OCI-LY1 (cell line): ENCODE measurements around the gene P2RX2.

ENCODE experiments used
- H2AFZ ChIP-seq: fragments of 200-600 bp; sonication (generic), shearing (Covaris generic); 2 replicates; pipeline ENCODE4 v1.6.0; 2014; ENCODE audit warnings: antibody characterized with exemption, mild to moderate bottlenecking, low read length
- H3F3A ChIP-seq: fragments of 200-600 bp; sonication (generic), shearing (Covaris generic); 2 replicates; pipeline ENCODE4 v1.6.0; 2014; ENCODE audit warnings: mild to moderate bottlenecking, antibody characterized with exemption, low read length, moderate library complexity; ENCODE audit not compliant: insufficient read depth
- H3K27ac ChIP-seq: fragments of 200-600 bp; sonication (generic); 2 replicates; pipeline ENCODE4 v1.5.1; 2014; ENCODE audit warnings: low read length, mixed run types, mild to moderate bottlenecking, low read depth; ENCODE audit not compliant: poor library complexity, severe bottlenecking
- H3K27me3 ChIP-seq: fragments of 200-600 bp; sonication (generic); 2 replicates; pipeline ENCODE4 v1.6.0; 2014; ENCODE audit warnings: antibody characterized with exemption, mild to moderate bottlenecking, low read length, moderate library complexity; ENCODE audit not compliant: insufficient read depth
- H3K36me3 ChIP-seq: fragments of 200-600 bp; sonication (generic); 2 replicates; pipeline ENCODE4 v1.6.1; 2014; ENCODE audit warnings: mild to moderate bottlenecking, antibody characterized with exemption, low read length, moderate library complexity, mixed read lengths; ENCODE audit not compliant: insufficient read depth
- H3K4me1 ChIP-seq: fragments of 200-600 bp; sonication (generic); 2 replicates; pipeline ENCODE4 v1.5.1; 2014; ENCODE audit warnings: mild to moderate bottlenecking, low read length, moderate library complexity; ENCODE audit not compliant: insufficient read depth, severe bottlenecking
- H3K4me2 ChIP-seq: fragments of 200-600 bp; sonication (generic), shearing (Covaris generic); 2 replicates; pipeline ENCODE4 v1.6.1; 2014; ENCODE audit warnings: low read length
- H3K4me3 ChIP-seq: fragments of 200-600 bp; sonication (generic); 2 replicates; pipeline ENCODE4 v1.5.1; 2014; ENCODE audit warnings: low read length, low read depth, mild to moderate bottlenecking, mixed read lengths; ENCODE audit not compliant: poor library complexity, severe bottlenecking
- H3K79me2 ChIP-seq: fragments of 200-600 bp; shearing (Covaris generic); 2 replicates; pipeline ENCODE4 v1.6.1; 2016; ENCODE audit warnings: mixed run types, low read length, mixed read lengths; ENCODE audit not compliant: insufficient read depth
- H3K9ac ChIP-seq: fragments of 200-600 bp; sonication (generic), shearing (Covaris generic); 2 replicates; pipeline ENCODE4 v1.6.1; 2014; ENCODE audit warnings: mild to moderate bottlenecking, low read length, mixed read lengths
- H3K9me2 ChIP-seq: fragments of 200-600 bp; sonication (generic), shearing (Covaris generic); 2 replicates; pipeline ENCODE4 v1.6.1; 2014; ENCODE audit warnings: low read depth, mild to moderate bottlenecking, low read length, mixed read lengths
- H3K9me3 ChIP-seq: fragments of 200-600 bp; shearing (Covaris generic); 2 replicates; pipeline ENCODE4 v1.6.1; 2014; ENCODE audit warnings: low read length, mixed read lengths
- H4K20me1 ChIP-seq: fragments of 200-600 bp; sonication (generic), shearing (Covaris generic); 2 replicates; pipeline ENCODE4 v1.6.0; 2016; ENCODE audit warnings: mild to moderate bottlenecking, low read length; ENCODE audit not compliant: insufficient read depth
- EZH2 ChIP-seq: fragments of 200-600 bp; sonication (generic), shearing (Covaris generic); IDR thresholded peaks from 2 replicates; pipeline ENCODE4 v1.8.0; 2017; ENCODE audit warnings: borderline replicate concordance, mixed run types, mild to moderate bottlenecking, antibody characterized with exemption, low read length, moderate library complexity, mixed read lengths
- TF ChIP-seq, protein P1 (sequence below): fragments of 200-600 bp; sonication (generic), shearing (Covaris generic); IDR thresholded peaks from 2 replicates; pipeline ENCODE4 v1.5.1; 2017; ENCODE audit warnings: mild to moderate bottlenecking, antibody characterized with exemption, low read length, moderate library complexity, mixed read lengths

The P2RX2 gene

DNA sequence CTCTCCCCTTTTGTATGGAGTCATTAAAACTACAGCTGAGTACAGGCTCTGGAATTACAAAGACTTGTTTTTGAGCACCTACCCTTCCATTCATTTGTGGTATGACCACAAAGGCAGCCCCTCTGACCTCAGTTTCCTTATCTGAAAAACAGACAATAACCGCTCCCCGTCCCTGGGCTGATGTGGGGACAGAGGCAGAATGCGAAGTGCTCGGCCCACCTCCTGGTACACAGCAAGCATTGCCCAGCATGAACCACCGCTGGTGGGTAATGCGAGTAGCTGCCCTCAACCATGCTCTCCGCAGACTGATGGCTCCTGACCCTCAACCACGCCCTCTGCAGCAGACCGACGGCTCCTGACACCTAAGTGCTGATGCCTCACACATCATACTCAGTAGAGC, 22.4 kb downstream of the P2RX2 start:
- H2AFZ ChIP-seq = no peak overlapping the region
- no peaks in the 10 kb centered on the region for H3F3A ChIP-seq
- peaks cover 94% of the 10 kb centered on the region for H3K36me3 ChIP-seq
- no peak for TF ChIP-seq EZH2
- H3K9me2 ChIP-seq = no peaks in the 10 kb centered on the region
- no peaks in the 10 kb centered on the region for H3K27me3 ChIP-seq
- H3K9ac ChIP-seq = no peak overlapping the region
- no peaks in the 10 kb centered on the region for H3K9me3 ChIP-seq
- no peak overlapping the region for H3K4me3 ChIP-seq
- H3K27ac ChIP-seq = no peak overlapping the region
- H4K20me1 ChIP-seq = no peaks in the 10 kb centered on the region
- no peak overlapping the region for H3K4me2 ChIP-seq
- H3K79me2 ChIP-seq = no peaks in the 10 kb centered on the region
- H3K4me1 ChIP-seq = no peaks in the 10 kb centered on the region

GRCh38 chr12:132641811-132642650, 23.5 kb downstream of the P2RX2 start:
- Histone ChIP-seq H2AFZ (no peak overlapping the region), H3K36me3 (peaks cover 92% of the 10 kb centered on the region), H3K27ac (no peak overlapping the region), H3K4me1 (no peaks in the 10 kb centered on the region), H3K79me2 (no peaks in the 10 kb centered on the region), H3F3A (no peaks in the 10 kb centered on the region), H3K9me3 (no peaks in the 10 kb centered on the region), H3K4me2 (no peak overlapping the region), H3K9ac (no peak overlapping the region), H3K9me2 (no peaks in the 10 kb centered on the region), H3K4me3 (no peak overlapping the region), H4K20me1 (no peaks in the 10 kb centered on the region), H3K27me3 (no peaks in the 10 kb centered on the region)
- TF ChIP-seq, protein P1, sequence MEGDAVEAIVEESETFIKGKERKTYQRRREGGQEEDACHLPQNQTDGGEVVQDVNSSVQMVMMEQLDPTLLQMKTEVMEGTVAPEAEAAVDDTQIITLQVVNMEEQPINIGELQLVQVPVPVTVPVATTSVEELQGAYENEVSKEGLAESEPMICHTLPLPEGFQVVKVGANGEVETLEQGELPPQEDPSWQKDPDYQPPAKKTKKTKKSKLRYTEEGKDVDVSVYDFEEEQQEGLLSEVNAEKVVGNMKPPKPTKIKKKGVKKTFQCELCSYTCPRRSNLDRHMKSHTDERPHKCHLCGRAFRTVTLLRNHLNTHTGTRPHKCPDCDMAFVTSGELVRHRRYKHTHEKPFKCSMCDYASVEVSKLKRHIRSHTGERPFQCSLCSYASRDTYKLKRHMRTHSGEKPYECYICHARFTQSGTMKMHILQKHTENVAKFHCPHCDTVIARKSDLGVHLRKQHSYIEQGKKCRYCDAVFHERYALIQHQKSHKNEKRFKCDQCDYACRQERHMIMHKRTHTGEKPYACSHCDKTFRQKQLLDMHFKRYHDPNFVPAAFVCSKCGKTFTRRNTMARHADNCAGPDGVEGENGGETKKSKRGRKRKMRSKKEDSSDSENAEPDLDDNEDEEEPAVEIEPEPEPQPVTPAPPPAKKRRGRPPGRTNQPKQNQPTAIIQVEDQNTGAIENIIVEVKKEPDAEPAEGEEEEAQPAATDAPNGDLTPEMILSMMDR = no peak
- TF ChIP-seq EZH2 = no peak

DNA sequence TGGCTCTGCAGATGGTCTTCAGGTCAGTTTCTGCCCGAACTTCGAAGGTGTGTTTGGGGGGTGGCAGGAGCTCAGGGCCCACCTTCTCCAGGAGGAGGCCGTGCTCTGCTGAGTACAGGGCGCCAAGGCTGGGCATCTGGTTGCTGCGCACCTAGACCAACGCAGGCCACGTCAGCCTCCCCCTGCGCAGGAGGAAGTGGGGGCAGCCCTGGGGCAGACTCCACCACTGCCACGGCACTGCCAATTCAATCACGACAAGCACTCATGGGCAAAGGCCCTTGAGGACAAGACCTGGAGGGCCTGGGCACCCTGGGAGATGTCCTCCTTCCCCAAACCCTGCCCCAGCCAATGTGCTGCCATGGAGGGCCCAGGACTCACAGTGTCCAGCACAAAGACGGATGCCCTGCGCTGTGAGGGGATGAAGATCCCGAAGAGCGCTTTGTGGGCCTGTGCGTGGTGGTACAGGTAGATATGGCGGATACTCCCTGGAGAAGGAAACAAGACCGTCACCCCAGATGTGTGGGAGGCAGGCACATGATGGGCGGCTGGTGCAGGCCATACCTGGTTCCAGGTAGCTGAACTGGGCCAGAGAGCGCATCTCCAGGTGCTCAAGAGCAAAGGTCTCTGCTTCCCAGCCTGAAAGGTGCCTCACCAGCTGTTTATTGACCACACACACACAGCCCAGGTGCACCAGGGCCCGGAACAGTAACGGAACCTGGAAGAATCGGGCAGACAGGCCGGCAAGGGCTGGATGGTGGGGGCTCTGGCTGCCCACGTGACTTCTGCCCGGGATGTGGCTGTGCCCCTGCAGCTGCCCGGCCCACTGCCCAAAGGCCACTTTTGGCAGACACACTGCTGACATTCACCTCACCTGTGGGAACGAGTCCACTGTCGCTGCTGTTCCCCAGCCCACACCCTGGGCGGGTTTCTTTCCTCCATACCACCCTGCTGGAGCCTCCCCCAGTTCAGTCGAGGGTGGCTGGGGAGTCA, 24.6 kb downstream of the P2RX2 start:
- Histone ChIP-seq H3K27me3 (no peaks in the 10 kb centered on the region), H3K9ac (no peak overlapping the region), H3K36me3 (peaks cover 92% of the 10 kb centered on the region), H3K27ac (no peak overlapping the region), H3F3A (no peaks in the 10 kb centered on the region), H4K20me1 (no peaks in the 10 kb centered on the region), H2AFZ (no peak overlapping the region), H3K9me3 (no peaks in the 10 kb centered on the region), H3K4me3 (no peak overlapping the region), H3K9me2 (no peaks in the 10 kb centered on the region), H3K4me2 (no peak overlapping the region), H3K4me1 (no peaks in the 10 kb centered on the region), H3K79me2 (no peaks in the 10 kb centered on the region)
- TF ChIP-seq EZH2 = no peak
- TF ChIP-seq, protein P1 = no peak
